ENCODE measurements around the gene PLSCR5.

PLSCR5 gene

DNA sequence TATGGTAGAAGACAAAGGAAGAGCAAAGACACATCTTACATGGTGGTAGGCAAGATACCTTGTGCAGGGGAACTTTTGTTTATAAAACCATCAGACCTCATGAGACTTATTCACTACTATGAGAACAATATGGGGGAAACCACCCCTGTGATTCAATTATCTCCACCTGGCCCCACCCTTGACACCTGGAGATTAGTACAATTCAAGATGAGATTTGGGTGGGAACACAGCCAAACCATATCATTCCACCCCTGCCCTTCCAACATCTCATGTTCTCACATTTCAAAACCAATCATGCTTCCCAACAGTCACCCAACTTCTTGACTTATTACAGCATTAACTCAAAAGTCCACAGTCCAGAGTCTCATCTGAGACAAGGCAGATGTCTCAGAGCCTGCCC lies 39.0 kb downstream of the PLSCR5 start:
- DNase-seq, result no peak
- Histone ChIP-seq H3K9me3 (ENCODE audit: severe bottlenecking) (no peaks in the 10 kb centered on the region), H3K4me3 (ENCODE audit: low read depth, low read length) (no peak overlapping the region), H3K27me3 (ENCODE audit: insufficient read depth, low read depth, severe bottlenecking) (no peaks in the 10 kb centered on the region), H3K27ac (no peak overlapping the region), H3K36me3 (no peaks in the 10 kb centered on the region)
- TF ChIP-seq, protein P1, sequence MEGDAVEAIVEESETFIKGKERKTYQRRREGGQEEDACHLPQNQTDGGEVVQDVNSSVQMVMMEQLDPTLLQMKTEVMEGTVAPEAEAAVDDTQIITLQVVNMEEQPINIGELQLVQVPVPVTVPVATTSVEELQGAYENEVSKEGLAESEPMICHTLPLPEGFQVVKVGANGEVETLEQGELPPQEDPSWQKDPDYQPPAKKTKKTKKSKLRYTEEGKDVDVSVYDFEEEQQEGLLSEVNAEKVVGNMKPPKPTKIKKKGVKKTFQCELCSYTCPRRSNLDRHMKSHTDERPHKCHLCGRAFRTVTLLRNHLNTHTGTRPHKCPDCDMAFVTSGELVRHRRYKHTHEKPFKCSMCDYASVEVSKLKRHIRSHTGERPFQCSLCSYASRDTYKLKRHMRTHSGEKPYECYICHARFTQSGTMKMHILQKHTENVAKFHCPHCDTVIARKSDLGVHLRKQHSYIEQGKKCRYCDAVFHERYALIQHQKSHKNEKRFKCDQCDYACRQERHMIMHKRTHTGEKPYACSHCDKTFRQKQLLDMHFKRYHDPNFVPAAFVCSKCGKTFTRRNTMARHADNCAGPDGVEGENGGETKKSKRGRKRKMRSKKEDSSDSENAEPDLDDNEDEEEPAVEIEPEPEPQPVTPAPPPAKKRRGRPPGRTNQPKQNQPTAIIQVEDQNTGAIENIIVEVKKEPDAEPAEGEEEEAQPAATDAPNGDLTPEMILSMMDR (IDR thresholded peaks at IDR 0.05; ENCODE audit: low read depth, low read length), result no peak

DNA sequence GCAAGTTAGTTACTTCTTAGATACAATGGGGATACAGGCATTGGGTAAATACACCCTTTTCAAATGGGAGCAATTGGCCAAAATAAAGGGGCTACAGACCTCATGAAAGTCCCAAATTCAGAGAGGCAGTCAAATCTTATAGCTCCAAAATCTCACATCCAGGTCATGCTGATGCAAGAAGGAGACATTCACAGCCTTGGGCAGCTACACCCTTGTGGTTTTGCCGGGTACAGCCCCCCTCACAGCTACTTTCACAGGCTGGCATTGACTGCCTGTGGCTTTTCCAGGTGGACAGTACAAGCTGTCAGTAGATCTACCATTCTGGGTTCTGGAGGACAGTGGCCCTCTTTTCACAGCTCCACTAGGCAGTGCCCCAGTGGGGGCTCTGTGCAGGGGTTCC lies 43.3 kb downstream of the PLSCR5 start:
- DNase-seq, result no peak
- TF ChIP-seq, protein P1 (IDR thresholded peaks at IDR 0.05; ENCODE audit: low read depth, low read length), result no peak
- Histone ChIP-seq H3K9me3 (ENCODE audit: severe bottlenecking) (no peaks in the 10 kb centered on the region), H3K4me3 (ENCODE audit: low read depth, low read length) (no peak overlapping the region), H3K36me3 (no peaks in the 10 kb centered on the region), H3K27me3 (ENCODE audit: insufficient read depth, low read depth, severe bottlenecking) (no peaks in the 10 kb centered on the region), H3K27ac (no peak overlapping the region)

DNA sequence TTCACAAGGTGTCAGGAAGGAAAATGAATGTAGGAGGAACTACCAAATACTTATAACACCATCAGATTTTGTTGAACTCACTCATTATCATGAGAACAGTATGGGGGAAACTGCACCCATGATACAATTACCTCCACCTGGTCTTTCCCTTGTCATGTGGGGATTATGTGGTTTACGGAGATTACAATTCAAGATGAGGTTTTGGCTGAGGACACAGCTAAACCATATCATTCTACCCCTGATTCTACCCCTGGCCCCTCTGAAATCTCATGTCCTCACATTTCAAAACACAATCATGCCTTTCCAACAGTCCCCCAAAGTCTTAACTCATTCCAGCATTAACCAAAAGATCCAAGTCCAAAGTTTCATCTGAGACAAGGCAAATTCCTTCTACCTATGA lies 43.7 kb downstream of the PLSCR5 start:
- H3K27me3 ChIP-seq (ENCODE audit: insufficient read depth, low read depth, severe bottlenecking), result no peaks in the 10 kb centered on the region
- no peaks in the 10 kb centered on the region for H3K36me3 ChIP-seq
- no peak overlapping the region for H3K27ac ChIP-seq
- H3K9me3 ChIP-seq (ENCODE audit: severe bottlenecking), result no peaks in the 10 kb centered on the region
- no peak overlapping the region for H3K4me3 ChIP-seq (ENCODE audit: low read depth, low read length)
- TF ChIP-seq, protein P1 (IDR thresholded peaks at IDR 0.05; ENCODE audit: low read depth, low read length), result no peak
- no peak for DNase-seq

DNA sequence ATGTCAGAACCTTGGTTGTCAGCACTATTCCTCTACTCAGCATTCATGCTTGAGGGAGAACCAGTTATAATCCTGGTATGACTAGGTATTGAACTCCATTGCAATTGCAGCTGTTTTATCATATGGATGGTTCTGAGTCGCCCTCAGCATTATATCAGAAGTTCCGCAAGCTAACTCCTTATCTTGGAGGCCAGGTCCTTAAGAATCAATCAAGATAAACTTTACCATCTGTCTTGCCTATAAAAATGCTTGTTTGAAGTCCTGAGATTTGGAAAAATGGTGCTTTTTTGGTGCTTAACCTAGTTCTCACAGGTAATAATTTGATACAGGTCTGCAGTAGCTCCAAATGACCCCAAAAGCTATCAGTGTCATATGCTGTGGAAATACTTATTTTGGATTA lies 44.5 kb downstream of the PLSCR5 start:
- TF ChIP-seq, protein P1 (IDR thresholded peaks at IDR 0.05; ENCODE audit: low read depth, low read length), result no peak
- Histone ChIP-seq H3K4me3 (ENCODE audit: low read depth, low read length) (no peak overlapping the region), H3K27ac (no peak overlapping the region), H3K27me3 (ENCODE audit: insufficient read depth, low read depth, severe bottlenecking) (no peaks in the 10 kb centered on the region), H3K36me3 (no peaks in the 10 kb centered on the region), H3K9me3 (ENCODE audit: severe bottlenecking) (no peaks in the 10 kb centered on the region)
- DNase-seq, result no peak

DNA sequence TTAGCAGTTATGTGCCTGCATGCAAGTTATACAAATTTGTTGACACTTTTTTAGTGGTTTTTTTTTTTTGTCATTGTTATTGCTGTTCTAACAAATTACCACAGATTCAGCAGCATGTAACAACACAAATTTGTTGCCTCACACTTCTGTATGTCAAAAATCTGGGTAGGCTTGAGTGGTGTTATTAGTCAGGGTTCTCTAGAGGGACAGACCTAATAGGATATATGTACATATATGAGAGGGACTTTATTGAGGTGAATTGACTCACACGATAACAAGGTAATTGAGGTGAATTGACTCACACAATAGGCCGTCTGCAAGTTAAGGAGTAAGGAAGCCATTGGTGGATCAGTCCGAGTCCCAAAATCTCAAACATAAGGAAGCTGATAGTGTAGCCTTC lies 45.8 kb downstream of the PLSCR5 start:
- H3K9me3 ChIP-seq (ENCODE audit: severe bottlenecking), result no peaks in the 10 kb centered on the region
- H3K4me3 ChIP-seq (ENCODE audit: low read depth, low read length), result no peak overlapping the region
- TF ChIP-seq, protein P1 (IDR thresholded peaks at IDR 0.05; ENCODE audit: low read depth, low read length), result no peak
- no peak for DNase-seq
- H3K27me3 ChIP-seq (ENCODE audit: insufficient read depth, low read depth, severe bottlenecking), result no peaks in the 10 kb centered on the region
- no peaks in the 10 kb centered on the region for H3K36me3 ChIP-seq
- H3K27ac ChIP-seq, result no peak overlapping the region

DNA sequence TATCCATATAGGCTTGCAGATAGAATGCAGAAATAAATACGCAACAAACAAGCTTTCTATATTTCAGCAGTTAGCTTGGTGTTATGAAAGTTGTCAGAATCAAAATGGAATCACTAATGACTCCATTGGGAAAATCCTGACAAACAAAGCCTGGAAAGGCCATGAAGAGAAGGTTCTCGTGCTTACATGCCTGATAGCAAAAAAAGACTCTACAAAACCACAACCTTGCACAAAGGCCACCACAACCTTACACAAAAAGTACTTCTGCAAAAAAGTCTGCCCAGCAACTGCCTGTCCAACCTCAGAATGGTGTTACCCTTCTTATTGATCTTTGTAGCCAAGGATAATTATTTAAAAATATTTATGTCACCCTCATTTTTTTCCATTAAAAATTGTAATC lies 46.4 kb downstream of the PLSCR5 start:
- H3K27ac ChIP-seq, result no peak overlapping the region
- H3K27me3 ChIP-seq (ENCODE audit: insufficient read depth, low read depth, severe bottlenecking), result no peaks in the 10 kb centered on the region
- H3K36me3 ChIP-seq, result no peaks in the 10 kb centered on the region
- DNase-seq, result no peak
- H3K9me3 ChIP-seq (ENCODE audit: severe bottlenecking), result no peaks in the 10 kb centered on the region
- TF ChIP-seq, protein P1 (IDR thresholded peaks at IDR 0.05; ENCODE audit: low read depth, low read length), result no peak
- no peak overlapping the region for H3K4me3 ChIP-seq (ENCODE audit: low read depth, low read length)
